Stimulated activated naive CD4-positive, alpha-beta T cell (primary cell): ENCODE results near the gene TMEM89.

Experiments
- DNase-seq, 6 experiments: peaks; one replicate each; lab custom pipeline; 2025; lab: John Stamatoyannopoulos, UW

Gene TMEM89

GRCh38 chr3:48614044-48614443 is 7.5 kb downstream of the TMEM89 start:
- DNase-seq = no peak

GRCh38 chr3:48612309-48612708 is 9.3 kb downstream of the TMEM89 start:
- DNase-seq = no peak

GRCh38 chr3:48609088-48610005 is 12.2 kb downstream of the TMEM89 start, which contains the start of gene UQCRC1:
Gene UQCRC1, minus strand, starts transcription at chr3:48609646. Its CDS starts 26 bp downstream, at chr3:48609620.
- peak; percentile 81 to 92 (median 86) for DNase-seq

- DNase-seq = peak in 1 of 6 experiments; percentile 5
These were observed 14.1 kb downstream of the TMEM89 start for GRCh38 chr3:48607519-48607918.

GRCh38 chr3:48601622-48601994 is 20.0 kb downstream of the TMEM89 start:
- no peak for DNase-seq

GRCh38 chr3:48600711-48601621 is 20.6 kb downstream of the TMEM89 start:
- DNase-seq = no peak

- DNase-seq = no peak
These were observed 21.9 kb downstream of the TMEM89 start for GRCh38 chr3:48599509-48600285.

GRCh38 chr3:48599077-48599501 is 22.5 kb downstream of the TMEM89 start:
- DNase-seq = no peak

- DNase-seq = no peak
These were observed 23.1 kb downstream of the TMEM89 start for GRCh38 chr3:48598323-48599076.

GRCh38 chr3:48597408-48597800 is 24.2 kb downstream of the TMEM89 start:
- no peak for DNase-seq

GRCh38 chr3:48596676-48597407 is 24.7 kb downstream of the TMEM89 start:
- no peak for DNase-seq

GRCh38 chr3:48596157-48596556 is 25.4 kb downstream of the TMEM89 start:
- DNase-seq = no peak

- DNase-seq = no peak
These were observed 25.9 kb downstream of the TMEM89 start for GRCh38 chr3:48595526-48596121.

- DNase-seq = no peak
These were observed 26.5 kb downstream of the TMEM89 start, which contains the start of gene COL7A1 for GRCh38 chr3:48595075-48595525. Gene COL7A1, minus strand, starts transcription at chr3:48595329. Its CDS starts 170 bp downstream, at chr3:48595159.

- DNase-seq = no peak
These were observed 27.0 kb downstream of the TMEM89 start for GRCh38 chr3:48594417-48595049.

GRCh38 chr3:48593337-48593736 is 28.2 kb downstream of the TMEM89 start:
- no peak for DNase-seq

- DNase-seq = no peak
These were observed 29.0 kb downstream of the TMEM89 start for GRCh38 chr3:48592519-48593087.

- no peak for DNase-seq
These were observed 29.6 kb downstream of the TMEM89 start for GRCh38 chr3:48591886-48592518.
